KMS-11 (cell line): Measurements from ENCODE around the gene PLIN4.
"Not testable (repeated sequence)": the region's sequence is repeated elsewhere in the genome, so short reads cannot be mapped to it uniquely, and the experiment has no call there.

ENCODE experiments used
- H2AFZ ChIP-seq: fragments of 200-600 bp; sonication (generic); 2 replicates; pipeline ENCODE4 v1.6.1; 2016; ENCODE audit warnings: antibody characterized with exemption, mixed run types, low read depth
- H3K27ac ChIP-seq: fragments of 200-600 bp; sonication (generic); 2 replicates; pipeline ENCODE4 v1.6.1; 2016; ENCODE audit warnings: mild to moderate bottlenecking, mixed run types
- H3K27me3 ChIP-seq: fragments of 200-600 bp; sonication (generic); 2 replicates; pipeline ENCODE4 v1.6.1; 2017; ENCODE audit warnings: mild to moderate bottlenecking, low read depth, mixed run types, moderate library complexity; ENCODE audit not compliant: insufficient read depth
- H3K36me3 ChIP-seq: fragments of 200-600 bp; sonication (generic); 2 replicates; pipeline ENCODE4 v1.6.1; 2017; ENCODE audit warnings: mild to moderate bottlenecking, mixed run types; ENCODE audit not compliant: insufficient read depth
- H3K4me1 ChIP-seq: fragments of 200-600 bp; sonication (generic); 2 replicates; pipeline ENCODE4 v1.6.1; 2016; ENCODE audit warnings: mild to moderate bottlenecking, low read depth, mixed run types; ENCODE audit not compliant: poor library complexity, severe bottlenecking
- H3K4me2 ChIP-seq: fragments of 200-600 bp; sonication (generic); 2 replicates; pipeline ENCODE4 v1.7.0; 2016; ENCODE audit warnings: mild to moderate bottlenecking, mixed run types
- H3K4me3 ChIP-seq: fragments of 200-600 bp; sonication (generic); IDR thresholded peaks from 2 replicates; pipeline ENCODE4 v1.6.1; 2017; ENCODE audit warnings: low read depth, low read length, mixed read lengths; ENCODE audit not compliant: insufficient read depth
- H3K79me2 ChIP-seq: fragments of 200-600 bp; sonication (generic); 2 replicates; pipeline ENCODE4 v1.6.1; 2016; ENCODE audit warnings: low read depth, mixed run types; ENCODE audit not compliant: insufficient read depth
- H3K9ac ChIP-seq: fragments of 200-600 bp; sonication (generic); 2 replicates; pipeline ENCODE4 v1.6.1; 2016; ENCODE audit warnings: mild to moderate bottlenecking, mixed run types
- H4K20me1 ChIP-seq: fragments of 200-600 bp; sonication (generic); 2 replicates; pipeline ENCODE4 v1.6.1; 2016; ENCODE audit warnings: mild to moderate bottlenecking, mixed run types; ENCODE audit not compliant: insufficient read depth
- CTCF ChIP-seq: fragments of 200-600 bp; sonication (generic); conservative IDR thresholded peaks from 2 replicates; pipeline ENCODE4 v1.6.1; 2017; ENCODE audit warnings: low read depth, mild to moderate bottlenecking, antibody characterized with exemption, low read length, moderate library complexity, mixed read lengths

Gene PLIN4

GRCh38 chr19:4547303-4548237 is 29.3 kb upstream of the PLIN4 start:
- Histone ChIP-seq H3K4me2 (no peak overlapping the region), H3K27ac (no peak overlapping the region), H3K4me1 (peaks cover 4% of the 10 kb centered on the region), H3K9ac (no peak overlapping the region), H2AFZ (no peak overlapping the region), H3K27me3 (peaks cover 54% of the 10 kb centered on the region), H3K36me3 (no peaks in the 10 kb centered on the region), H4K20me1 (no peaks in the 10 kb centered on the region), H3K4me3 (no peak overlapping the region), H3K79me2 (no peaks in the 10 kb centered on the region)
- peak; percentile 44 for TF ChIP-seq CTCF

GRCh38 chr19:4543842-4544647 is 25.8 kb upstream of the PLIN4 start:
- H4K20me1 ChIP-seq = no peaks in the 10 kb centered on the region
- no peaks in the 10 kb centered on the region for H3K36me3 ChIP-seq
- H3K4me1 ChIP-seq = peaks cover 16% of the 10 kb centered on the region
- TF ChIP-seq CTCF = no peak
- peaks cover 45% of the 10 kb centered on the region for H3K27me3 ChIP-seq
- no peaks in the 10 kb centered on the region for H3K79me2 ChIP-seq
- H3K9ac ChIP-seq = no peak overlapping the region
- H3K27ac ChIP-seq = no peak overlapping the region
- H3K4me2 ChIP-seq = no peak overlapping the region
- H2AFZ ChIP-seq = no peak overlapping the region
- no peak overlapping the region for H3K4me3 ChIP-seq

GRCh38 chr19:4542896-4543841 is 24.9 kb upstream of the PLIN4 start:
- H4K20me1 ChIP-seq = no peaks in the 10 kb centered on the region
- H3K4me1 ChIP-seq = peaks cover 16% of the 10 kb centered on the region
- no peaks in the 10 kb centered on the region for H3K79me2 ChIP-seq
- peak overlapping the region; percentile 51 for H3K4me2 ChIP-seq
- H3K27ac ChIP-seq = no peak overlapping the region
- H2AFZ ChIP-seq = peak overlapping the region; percentile 41
- no peaks in the 10 kb centered on the region for H3K36me3 ChIP-seq
- no peak overlapping the region for H3K4me3 ChIP-seq
- H3K9ac ChIP-seq = peak overlapping the region; percentile 32; the same call in 1 of the 2 replicates
- peaks cover 44% of the 10 kb centered on the region for H3K27me3 ChIP-seq
- no peak for TF ChIP-seq CTCF

- H3K9ac ChIP-seq, H3K79me2 ChIP-seq, H3K36me3 ChIP-seq, H3K4me3 ChIP-seq, H4K20me1 ChIP-seq, H3K27ac ChIP-seq, H3K4me2 ChIP-seq, H2AFZ ChIP-seq: not testable (repeated sequence)
- peaks cover 44% of the 10 kb centered on the region for H3K27me3 ChIP-seq
- H3K4me1 ChIP-seq = peaks cover 16% of the 10 kb centered on the region
Measured at GRCh38 chr19:4541806-4542145, 23.5 kb upstream of the PLIN4 start.
